ENCODE results near the gene NEGR1.

DNA sequence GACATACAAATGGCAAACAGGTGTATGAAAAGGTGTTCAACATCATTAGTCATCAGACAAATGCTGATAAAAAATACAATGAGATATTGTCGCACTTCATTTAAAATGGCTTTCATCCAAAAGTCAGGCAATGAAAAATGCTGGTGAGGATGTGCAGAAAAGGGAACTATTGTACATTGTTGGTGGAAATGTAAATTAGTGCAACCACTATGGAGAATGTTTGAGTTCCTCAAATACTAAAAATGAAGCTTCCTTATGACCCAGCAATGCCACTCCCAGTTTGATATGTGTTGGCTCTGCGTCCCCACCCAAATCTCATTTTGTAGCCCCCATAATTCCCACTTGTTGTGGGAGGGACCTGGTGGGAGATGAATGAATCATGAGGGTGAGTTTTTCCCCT lies 891.8 kb downstream of the NEGR1 start:
- TF ChIP-seq, protein P1, sequence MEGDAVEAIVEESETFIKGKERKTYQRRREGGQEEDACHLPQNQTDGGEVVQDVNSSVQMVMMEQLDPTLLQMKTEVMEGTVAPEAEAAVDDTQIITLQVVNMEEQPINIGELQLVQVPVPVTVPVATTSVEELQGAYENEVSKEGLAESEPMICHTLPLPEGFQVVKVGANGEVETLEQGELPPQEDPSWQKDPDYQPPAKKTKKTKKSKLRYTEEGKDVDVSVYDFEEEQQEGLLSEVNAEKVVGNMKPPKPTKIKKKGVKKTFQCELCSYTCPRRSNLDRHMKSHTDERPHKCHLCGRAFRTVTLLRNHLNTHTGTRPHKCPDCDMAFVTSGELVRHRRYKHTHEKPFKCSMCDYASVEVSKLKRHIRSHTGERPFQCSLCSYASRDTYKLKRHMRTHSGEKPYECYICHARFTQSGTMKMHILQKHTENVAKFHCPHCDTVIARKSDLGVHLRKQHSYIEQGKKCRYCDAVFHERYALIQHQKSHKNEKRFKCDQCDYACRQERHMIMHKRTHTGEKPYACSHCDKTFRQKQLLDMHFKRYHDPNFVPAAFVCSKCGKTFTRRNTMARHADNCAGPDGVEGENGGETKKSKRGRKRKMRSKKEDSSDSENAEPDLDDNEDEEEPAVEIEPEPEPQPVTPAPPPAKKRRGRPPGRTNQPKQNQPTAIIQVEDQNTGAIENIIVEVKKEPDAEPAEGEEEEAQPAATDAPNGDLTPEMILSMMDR (IDR thresholded peaks at IDR 0.05 in 8 of 11, conservative IDR thresholded peaks at IDR 0.05 in 3 of 11), result no peak
- TF ChIP-seq POLR2AphosphoS5 (IDR thresholded peaks at IDR 0.05), result no peak
- TF ChIP-seq POLR2A (IDR thresholded peaks at IDR 0.05), result no peak
